K562 (cell line): ENCODE results near the gene PAFAH1B2.
A peak's percentile ranks its signal among the peaks of the same experiment; 100 is the strongest.

ENCODE experiments used
- CEBPG ChIP-seq, 3 experiments: fragments of 200-800 bp in 1 of 3; sonication (Bioruptor generic) in 1 of 3; sonication (generic) in 1 of 3; formaldehyde crosslinking in 1 of 3; IDR thresholded peaks in 2 of 3; conservative IDR thresholded peaks in 1 of 3; 2 replicates each; pipeline versions ENCODE4 v1.6.1 to v1.8.0; 2016 to 2022; ENCODE audit warnings: missing compliant biosample characterization in 2 of 3, missing genetic modification characterization in 2 of 3, mild to moderate bottlenecking in 1 of 3, missing genetic modification reagents in 1 of 3
- NFYB ChIP-seq: IDR thresholded peaks from 2 replicates; pipeline ENCODE4 v1.6.1; 2011; ENCODE audit warnings: mild to moderate bottlenecking, moderate library complexity; ENCODE audit not compliant: insufficient read length; ENCODE audit errors: extremely low read depth
- NR2C2 ChIP-seq, 2 experiments: fragments of 200-800 bp in 1 of 2; sonication (Bioruptor generic) in 1 of 2; sonication (generic) in 1 of 2; formaldehyde crosslinking in 1 of 2; IDR thresholded peaks; 2 replicates each; pipeline versions ENCODE4 v1.6.1 to v1.8.0; 2016 to 2022; ENCODE audit warnings: mild to moderate bottlenecking in 1 of 2, missing compliant biosample characterization in 1 of 2, missing genetic modification characterization in 1 of 2, missing genetic modification reagents in 1 of 2
- RAD21 ChIP-seq, 2 experiments: fragments of 250-450 bp in 1 of 2; fragments of 450-650 bp in 1 of 2; sonication (Bioruptor Pico) in 1 of 2; formaldehyde crosslinking in 1 of 2; IDR thresholded peaks in 1 of 2; conservative IDR thresholded peaks in 1 of 2; 2 replicates each; pipeline versions ENCODE4 v1.4.0 to v1.8.0; 2020 to 2022; ENCODE audit warnings: mild to moderate bottlenecking in 2 of 2, moderate library complexity in 1 of 2
- TF ChIP-seq, protein P1 (sequence below), 2 experiments: fragments of 450-650 bp; IDR thresholded peaks; 2 replicates each; pipeline ENCODE4 v1.6.1; 2016; ENCODE audit warnings: mild to moderate bottlenecking in 2 of 2, borderline replicate concordance in 1 of 2, low read depth in 1 of 2, moderate library complexity in 1 of 2
- TF ChIP-seq, protein P2 (sequence below): sonication (generic); formaldehyde crosslinking; IDR thresholded peaks from 2 replicates; pipeline ENCODE4 v1.8.1; 2022; ENCODE audit warnings: missing genetic modification reagents

DNA sequence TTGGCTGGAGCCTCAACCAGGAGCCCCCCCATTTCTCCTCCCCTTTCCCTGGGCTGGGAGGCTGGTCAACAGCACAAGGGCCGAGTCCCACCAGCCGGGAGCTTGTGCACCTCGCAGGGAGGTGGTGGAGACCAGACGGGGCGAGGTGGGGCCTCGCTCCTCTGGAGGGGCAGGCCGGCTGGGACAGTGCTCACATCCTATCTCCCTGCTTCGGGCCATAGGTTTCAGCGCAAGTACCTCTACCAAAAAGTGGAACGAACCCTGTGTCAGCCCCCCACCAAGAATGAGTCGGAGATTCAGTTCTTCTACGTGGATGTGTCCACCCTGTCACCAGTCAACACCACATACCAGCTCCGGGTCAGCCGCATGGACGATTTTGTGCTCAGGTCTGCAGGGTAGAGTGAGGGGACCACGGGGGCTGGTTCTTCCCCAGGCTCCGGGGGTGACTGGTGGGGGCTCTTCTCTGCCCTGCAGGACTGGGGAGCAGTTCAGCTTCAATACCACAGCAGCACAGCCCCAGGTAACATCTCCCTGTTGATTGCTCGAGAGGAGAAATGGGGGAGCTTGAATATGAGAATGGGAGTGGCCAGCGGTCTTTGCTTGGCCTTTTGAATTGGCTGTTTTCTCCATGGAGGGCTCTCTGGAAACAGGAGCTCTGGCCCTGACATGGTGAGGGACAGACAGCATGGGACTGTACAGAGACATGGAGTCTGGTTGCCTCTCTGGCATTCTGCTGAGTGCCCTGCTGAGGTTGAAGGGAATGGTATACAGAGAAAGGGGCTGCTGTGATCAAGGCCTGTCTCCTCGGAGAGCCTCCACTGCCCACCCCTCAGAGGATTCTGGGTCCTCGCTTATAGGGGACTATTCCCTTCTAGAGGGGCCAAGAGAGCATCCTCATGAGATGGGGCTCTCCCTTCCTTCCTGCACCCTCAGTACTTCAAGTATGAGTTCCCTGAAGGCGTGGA, 37.8 kb downstream of the PAFAH1B2 start:
- TF ChIP-seq RAD21 (CRISPR knock-in tag; conservative IDR thresholded peaks at IDR 0.05 in 1 of 2, IDR thresholded peaks at IDR 0.05 in 1 of 2): no peak
- no peak for TF ChIP-seq NR2C2 (CRISPR knock-in tag; IDR thresholded peaks at IDR 0.05)
- TF ChIP-seq NR2C2 (tag; IDR thresholded peaks at IDR 0.05): no peak
- TF ChIP-seq NFYB: no peak
- TF ChIP-seq, protein P1, sequence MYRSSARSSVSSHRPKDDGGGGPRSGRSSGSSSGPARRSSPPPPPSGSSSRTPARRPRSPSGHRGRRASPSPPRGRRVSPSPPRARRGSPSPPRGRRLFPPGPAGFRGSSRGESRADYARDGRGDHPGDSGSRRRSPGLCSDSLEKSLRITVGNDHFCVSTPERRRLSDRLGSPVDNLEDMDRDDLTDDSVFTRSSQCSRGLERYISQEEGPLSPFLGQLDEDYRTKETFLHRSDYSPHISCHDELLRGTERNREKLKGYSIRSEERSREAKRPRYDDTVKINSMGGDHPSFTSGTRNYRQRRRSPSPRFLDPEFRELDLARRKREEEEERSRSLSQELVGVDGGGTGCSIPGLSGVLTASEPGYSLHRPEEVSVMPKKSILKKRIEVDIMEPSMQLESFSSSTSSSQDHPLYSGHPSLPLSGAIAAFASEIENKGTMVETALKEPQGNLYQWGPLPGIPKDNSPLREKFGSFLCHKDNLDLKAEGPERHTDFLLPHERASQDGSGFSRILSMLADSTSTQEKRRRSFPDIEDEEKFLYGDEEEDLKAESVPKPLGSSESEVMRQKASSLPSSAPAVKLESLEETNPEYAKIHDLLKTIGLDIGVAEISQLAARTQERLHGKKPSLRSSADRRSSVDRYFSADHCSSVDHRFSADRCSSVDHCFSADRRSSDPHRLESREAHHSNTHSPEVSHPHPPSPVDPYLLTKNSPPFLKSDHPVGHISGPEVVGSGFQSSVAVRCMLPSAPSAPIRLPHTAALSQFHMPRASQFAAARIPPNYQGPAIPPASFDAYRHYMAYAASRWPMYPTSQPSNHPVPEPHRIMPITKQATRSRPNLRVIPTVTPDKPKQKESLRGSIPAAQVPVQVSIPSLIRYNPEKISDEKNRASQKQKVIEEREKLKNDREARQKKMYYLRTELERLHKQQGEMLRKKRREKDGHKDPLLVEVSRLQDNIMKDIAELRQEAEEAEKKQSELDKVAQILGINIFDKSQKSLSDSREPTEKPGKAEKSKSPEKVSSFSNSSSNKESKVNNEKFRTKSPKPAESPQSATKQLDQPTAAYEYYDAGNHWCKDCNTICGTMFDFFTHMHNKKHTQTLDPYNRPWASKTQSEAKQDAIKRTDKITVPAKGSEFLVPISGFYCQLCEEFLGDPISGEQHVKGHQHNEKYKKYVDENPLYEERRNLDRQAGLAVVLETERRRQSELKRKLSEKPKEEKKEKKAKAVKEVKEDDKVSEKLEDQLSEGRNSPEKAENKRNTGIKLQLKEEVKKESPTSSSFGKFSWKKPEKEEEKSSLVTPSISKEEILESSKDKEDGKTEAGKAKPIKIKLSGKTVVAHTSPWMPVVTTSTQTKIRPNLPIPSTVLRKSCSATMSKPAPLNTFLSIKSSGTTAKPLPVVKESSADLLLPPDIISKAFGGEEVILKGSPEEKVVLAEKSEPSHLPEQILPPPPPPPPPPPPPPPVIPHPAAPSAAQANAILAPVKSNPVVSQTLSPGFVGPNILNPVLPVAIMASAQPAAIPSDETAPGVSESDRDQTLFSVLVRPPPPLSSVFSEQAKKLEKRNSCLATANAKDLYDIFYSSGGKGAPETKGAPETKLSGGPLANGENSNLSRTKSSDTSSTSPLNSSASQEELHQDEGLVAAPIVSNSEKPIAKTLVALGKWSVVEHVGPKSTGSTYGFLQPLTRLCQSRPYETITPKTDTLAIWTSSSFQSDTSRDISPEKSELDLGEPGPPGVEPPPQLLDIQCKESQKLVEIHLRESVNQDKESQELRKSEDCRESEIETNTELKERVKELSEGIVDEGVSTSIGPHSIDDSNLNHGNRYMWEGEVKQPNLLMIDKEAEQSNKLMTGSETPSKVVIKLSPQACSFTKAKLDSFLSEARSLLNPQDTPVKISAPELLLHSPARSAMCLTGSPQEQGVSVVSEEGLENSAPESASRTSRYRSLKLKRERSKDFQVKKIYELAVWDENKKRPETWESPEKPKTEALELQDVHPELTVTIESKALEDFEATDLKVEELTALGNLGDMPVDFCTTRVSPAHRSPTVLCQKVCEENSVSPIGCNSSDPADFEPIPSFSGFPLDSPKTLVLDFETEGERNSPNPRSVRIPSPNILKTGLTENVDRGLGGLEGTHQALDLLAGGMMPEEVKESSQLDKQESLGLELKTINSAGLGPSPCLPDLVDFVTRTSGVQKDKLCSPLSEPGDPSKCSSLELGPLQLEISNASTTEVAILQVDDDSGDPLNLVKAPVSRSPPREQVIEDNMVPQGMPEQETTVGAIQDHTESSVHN (IDR thresholded peaks at IDR 0.05; ENCODE audit: borderline replicate concordance in 1 of 2, low read depth in 1 of 2): no peak
- peak; percentile 6; the same call in 1 of the 2 replicates for TF ChIP-seq CEBPG (CRISPR knock-in tag; IDR thresholded peaks at IDR 0.05)
- no peak for TF ChIP-seq CEBPG (tag; conservative IDR thresholded peaks at IDR 0.05 in 1 of 2, IDR thresholded peaks at IDR 0.05 in 1 of 2)
- TF ChIP-seq, protein P2, sequence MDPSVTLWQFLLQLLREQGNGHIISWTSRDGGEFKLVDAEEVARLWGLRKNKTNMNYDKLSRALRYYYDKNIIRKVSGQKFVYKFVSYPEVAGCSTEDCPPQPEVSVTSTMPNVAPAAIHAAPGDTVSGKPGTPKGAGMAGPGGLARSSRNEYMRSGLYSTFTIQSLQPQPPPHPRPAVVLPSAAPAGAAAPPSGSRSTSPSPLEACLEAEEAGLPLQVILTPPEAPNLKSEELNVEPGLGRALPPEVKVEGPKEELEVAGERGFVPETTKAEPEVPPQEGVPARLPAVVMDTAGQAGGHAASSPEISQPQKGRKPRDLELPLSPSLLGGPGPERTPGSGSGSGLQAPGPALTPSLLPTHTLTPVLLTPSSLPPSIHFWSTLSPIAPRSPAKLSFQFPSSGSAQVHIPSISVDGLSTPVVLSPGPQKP (CRISPR knock-in tag): no peak
